Measurements from ENCODE around the gene PSEN1.
A peak's percentile ranks its signal among the peaks of the same experiment; 100 is the strongest.

The PSEN1 gene

GRCh38 chr14:73216030-73216429 is 79.7 kb downstream of the PSEN1 start:
- Mint-ChIP-seq H3K9me3 (no peaks in the 10 kb centered on the region), H3K36me3 (peaks cover 54% of the 10 kb centered on the region), H3K4me3 (no peak overlapping the region), H3K27ac (no peak overlapping the region), H3K27me3 (no peaks in the 10 kb centered on the region), H3K4me1 (peaks cover 3% of the 10 kb centered on the region)
- DNase-seq, result no peak
- CTCF ChIA-PET, result interaction anchor here (0.6 kb wide), 1 partner anchor 128 kb away, joined by 3 read pairs; no protein-coding TSS in a partner anchor

- no peak for DNase-seq
- CTCF ChIA-PET, result no interaction called here
- H3K4me1 Mint-ChIP-seq, result peaks cover 14% of the 10 kb centered on the region
- H3K4me3 Mint-ChIP-seq, result no peak overlapping the region
- no peak overlapping the region for H3K27ac Mint-ChIP-seq
- no peaks in the 10 kb centered on the region for H3K9me3 Mint-ChIP-seq
- peaks cover 56% of the 10 kb centered on the region for H3K36me3 Mint-ChIP-seq
- no peaks in the 10 kb centered on the region for H3K27me3 Mint-ChIP-seq
Observed at GRCh38 chr14:73217411-73217810, 81.1 kb downstream of the PSEN1 start.

GRCh38 chr14:73220061-73220460 is 83.8 kb downstream of the PSEN1 start:
- CTCF ChIA-PET, result no interaction called here
- Mint-ChIP-seq H3K27ac (no peak overlapping the region), H3K36me3 (peaks cover 49% of the 10 kb centered on the region), H3K27me3 (no peaks in the 10 kb centered on the region), H3K4me1 (peaks cover 21% of the 10 kb centered on the region), H3K4me3 (no peak overlapping the region), H3K9me3 (no peaks in the 10 kb centered on the region)
- no peak for DNase-seq

- no peaks in the 10 kb centered on the region for H3K27me3 Mint-ChIP-seq
- DNase-seq, result no peak
- peaks cover 49% of the 10 kb centered on the region for H3K36me3 Mint-ChIP-seq
- peaks cover 21% of the 10 kb centered on the region for H3K4me1 Mint-ChIP-seq
- no peaks in the 10 kb centered on the region for H3K9me3 Mint-ChIP-seq
- H3K4me3 Mint-ChIP-seq, result no peak overlapping the region
- CTCF ChIA-PET, result interaction anchor here (0.6 to 1.4 kb wide), 2 partner anchors 70 to 75 kb away, joined by 3 to 5 read pairs; no protein-coding TSS in a partner anchor
- no peak overlapping the region for H3K27ac Mint-ChIP-seq
Observed at GRCh38 chr14:73220634-73221033, 84.3 kb downstream of the PSEN1 start.

- no peak overlapping the region for H3K4me3 Mint-ChIP-seq
- no peak for DNase-seq
- CTCF ChIA-PET, result no interaction called here
- peaks cover 21% of the 10 kb centered on the region for H3K4me1 Mint-ChIP-seq
- no peaks in the 10 kb centered on the region for H3K9me3 Mint-ChIP-seq
- no peaks in the 10 kb centered on the region for H3K27me3 Mint-ChIP-seq
- H3K36me3 Mint-ChIP-seq, result peaks cover 48% of the 10 kb centered on the region
- H3K27ac Mint-ChIP-seq, result peak overlapping the region; percentile 4
Observed at GRCh38 chr14:73221945-73222344, 85.6 kb downstream of the PSEN1 start.

- H3K27ac Mint-ChIP-seq, result peak overlapping the region; percentile 75
- H3K27me3 Mint-ChIP-seq, result no peaks in the 10 kb centered on the region
- peaks cover 41% of the 10 kb centered on the region for H3K36me3 Mint-ChIP-seq
- H3K4me3 Mint-ChIP-seq, result no peak overlapping the region
- H3K4me1 Mint-ChIP-seq, result peaks cover 21% of the 10 kb centered on the region
- no peaks in the 10 kb centered on the region for H3K9me3 Mint-ChIP-seq
- DNase-seq, result no peak
- CTCF ChIA-PET, result no interaction called here
Observed at GRCh38 chr14:73223049-73223448, 86.7 kb downstream of the PSEN1 start.

- no peak for DNase-seq
- CTCF ChIA-PET, result no interaction called here
- no peak overlapping the region for H3K27ac Mint-ChIP-seq
- peaks cover 21% of the 10 kb centered on the region for H3K4me1 Mint-ChIP-seq
- no peaks in the 10 kb centered on the region for H3K27me3 Mint-ChIP-seq
- H3K9me3 Mint-ChIP-seq, result no peaks in the 10 kb centered on the region
- peaks cover 22% of the 10 kb centered on the region for H3K36me3 Mint-ChIP-seq
- H3K4me3 Mint-ChIP-seq, result no peak overlapping the region
Observed at GRCh38 chr14:73225496-73225895, 89.2 kb downstream of the PSEN1 start.

GRCh38 chr14:73227812-73228781 is 91.8 kb downstream of the PSEN1 start:
- Mint-ChIP-seq H3K4me3 (no peak overlapping the region), H3K27ac (no peak overlapping the region), H3K36me3 (peaks cover 5% of the 10 kb centered on the region), H3K9me3 (no peaks in the 10 kb centered on the region), H3K27me3 (peaks cover 21% of the 10 kb centered on the region), H3K4me1 (peaks cover under 1% of the 10 kb centered on the region)
- DNase-seq, result no peak
- CTCF ChIA-PET, result no interaction called here

GRCh38 chr14:73230051-73230450 is 93.7 kb downstream of the PSEN1 start:
- no peaks in the 10 kb centered on the region for H3K4me1 Mint-ChIP-seq
- peaks cover 40% of the 10 kb centered on the region for H3K27me3 Mint-ChIP-seq
- DNase-seq, result no peak
- no peak overlapping the region for H3K27ac Mint-ChIP-seq
- no peak overlapping the region for H3K4me3 Mint-ChIP-seq
- CTCF ChIA-PET, result interaction anchor here (1.8 kb wide), 1 partner anchor 242 kb away, joined by 5 read pairs; no protein-coding TSS in a partner anchor
- peaks cover 5% of the 10 kb centered on the region for H3K36me3 Mint-ChIP-seq
- H3K9me3 Mint-ChIP-seq, result no peaks in the 10 kb centered on the region

GRCh38 chr14:73231981-73232851 is 95.9 kb downstream of the PSEN1 start:
- no peak for DNase-seq
- peaks cover 2% of the 10 kb centered on the region for H3K36me3 Mint-ChIP-seq
- peaks cover 10% of the 10 kb centered on the region for H3K4me1 Mint-ChIP-seq
- H3K27me3 Mint-ChIP-seq, result peaks cover 62% of the 10 kb centered on the region
- CTCF ChIA-PET, result no interaction called here
- H3K9me3 Mint-ChIP-seq, result no peaks in the 10 kb centered on the region
- no peak overlapping the region for H3K4me3 Mint-ChIP-seq
- no peak overlapping the region for H3K27ac Mint-ChIP-seq

- H3K27ac Mint-ChIP-seq, result no peak overlapping the region
- CTCF ChIA-PET, result no interaction called here
- H3K4me3 Mint-ChIP-seq, result no peak overlapping the region
- peaks cover 68% of the 10 kb centered on the region for H3K27me3 Mint-ChIP-seq
- H3K9me3 Mint-ChIP-seq, result no peaks in the 10 kb centered on the region
- H3K4me1 Mint-ChIP-seq, result peaks cover 11% of the 10 kb centered on the region
- DNase-seq, result no peak
- H3K36me3 Mint-ChIP-seq, result peaks cover 2% of the 10 kb centered on the region
Observed at GRCh38 chr14:73232984-73233383, 96.7 kb downstream of the PSEN1 start.

GRCh38 chr14:73233564-73233963 is 97.3 kb downstream of the PSEN1 start:
- Mint-ChIP-seq H3K27ac (no peak overlapping the region), H3K4me1 (peaks cover 15% of the 10 kb centered on the region), H3K27me3 (peaks cover 74% of the 10 kb centered on the region), H3K9me3 (no peaks in the 10 kb centered on the region), H3K36me3 (no peaks in the 10 kb centered on the region), H3K4me3 (no peak overlapping the region)
- DNase-seq, result no peak
- CTCF ChIA-PET, result no interaction called here

GRCh38 chr14:73234029-73234428 is 97.7 kb downstream of the PSEN1 start:
- Mint-ChIP-seq H3K27me3 (peaks cover 78% of the 10 kb centered on the region), H3K27ac (no peak overlapping the region), H3K4me3 (no peak overlapping the region), H3K9me3 (no peaks in the 10 kb centered on the region), H3K4me1 (peaks cover 16% of the 10 kb centered on the region), H3K36me3 (no peaks in the 10 kb centered on the region)
- CTCF ChIA-PET, result no interaction called here
- no peak for DNase-seq

- H3K4me3 Mint-ChIP-seq, result no peak overlapping the region
- H3K27ac Mint-ChIP-seq, result no peak overlapping the region
Observed at GRCh38 chr14:73234586-73235394, 98.5 kb downstream of the PSEN1 start.

More at GRCh38 chr14:73234586-73235394, 98.5 kb downstream of the PSEN1 start:
- CTCF ChIA-PET, result no interaction called here
- Mint-ChIP-seq H3K27me3 (peaks cover 86% of the 10 kb centered on the region), H3K4me1 (peaks cover 16% of the 10 kb centered on the region), H3K9me3 (no peaks in the 10 kb centered on the region), H3K36me3 (no peaks in the 10 kb centered on the region)
- no peak for DNase-seq
